ENCODE measurements around the gene PLET1.

- TF ChIP-seq CTCF (IDR thresholded peaks at IDR 0.05) (no peak), POLR2A (IDR thresholded peaks at IDR 0.05) (no peak)
These were observed 43.0 kb upstream of the PLET1 start for GRCh38 chr11:112303616-112304015.
